MG63 (cell line): ENCODE results near the gene RAB33B. TPM values are rescaled to one million over a fixed set of nuclear protein-coding genes. Genes with fewer than 3 reads are reported as not detected.
"Not testable (repeated sequence)": the region's sequence is repeated elsewhere in the genome, so short reads cannot be mapped to it uniquely, and the experiment has no call there.

Source experiments
- DNase-seq: peaks from one replicate; pipeline ENCODE4 v3.0.0-alpha.2; 2020
- H3K27me3 ChIP-seq: fragments of 250-450 bp; sonication (Bioruptor Pico); 2 replicates; pipeline ENCODE4 v1.5.1; 2020; ENCODE audit warnings: mild to moderate bottlenecking, moderate library complexity
- H3K36me3 ChIP-seq: fragments of 250-450 bp; sonication (Bioruptor Pico); 2 replicates; pipeline ENCODE4 v1.5.1; 2020; ENCODE audit warnings: mild to moderate bottlenecking, moderate library complexity
- H3K4me3 ChIP-seq: fragments of 250-450 bp; sonication (Bioruptor Pico); 2 replicates; pipeline ENCODE4 v1.5.1; 2020; ENCODE audit warnings: mild to moderate bottlenecking, moderate library complexity
- H3K9me3 ChIP-seq: fragments of 250-450 bp; sonication (Bioruptor Pico); 2 replicates; pipeline ENCODE4 v1.5.1; 2020; ENCODE audit warnings: mild to moderate bottlenecking, moderate library complexity
- total RNA-seq: library from RNA; depleted of rRNA; stranded (reverse); fragments of >200 nt; shearing (Covaris generic); gene quantifications from 2 replicates; pipeline ENCODE4 v1.2.3, GENCODE V29; 2014; ENCODE audit warnings: low replicate concordance

The RAB33B gene
- total RNA-seq, 1 experiment from 2014 or later = 5.1 TPM

GRCh38 chr4:139457318-139457717 is 3.4 kb downstream of the RAB33B start:
- DNase-seq = no peak
- no peaks in the 10 kb centered on the region for H3K36me3 ChIP-seq
- no peak overlapping the region for H3K4me3 ChIP-seq
- no peaks in the 10 kb centered on the region for H3K9me3 ChIP-seq
- no peaks in the 10 kb centered on the region for H3K27me3 ChIP-seq

- Histone ChIP-seq H3K27me3 (no peaks in the 10 kb centered on the region), H3K4me3 (no peak overlapping the region), H3K9me3 (no peaks in the 10 kb centered on the region), H3K36me3 (no peaks in the 10 kb centered on the region)
- no peak for DNase-seq
Observed at GRCh38 chr4:139458543-139458942, 4.6 kb downstream of the RAB33B start.

- no peaks in the 10 kb centered on the region for H3K36me3 ChIP-seq
- no peak overlapping the region for H3K4me3 ChIP-seq
- H3K27me3 ChIP-seq = no peaks in the 10 kb centered on the region
- no peaks in the 10 kb centered on the region for H3K9me3 ChIP-seq
- no peak for DNase-seq
Observed at GRCh38 chr4:139458999-139459398, 5.1 kb downstream of the RAB33B start.

- Histone ChIP-seq H3K36me3 (no peaks in the 10 kb centered on the region), H3K27me3 (no peaks in the 10 kb centered on the region), H3K9me3 (no peaks in the 10 kb centered on the region), H3K4me3 (no peak overlapping the region)
- DNase-seq = no peak
Observed at GRCh38 chr4:139460565-139460964, 6.6 kb downstream of the RAB33B start.

- DNase-seq = no peak
- no peak overlapping the region for H3K4me3 ChIP-seq
- H3K27me3 ChIP-seq = no peaks in the 10 kb centered on the region
- no peaks in the 10 kb centered on the region for H3K9me3 ChIP-seq
- no peaks in the 10 kb centered on the region for H3K36me3 ChIP-seq
Observed at GRCh38 chr4:139461022-139461628, 7.2 kb downstream of the RAB33B start.

- H3K9me3 ChIP-seq, H3K4me3 ChIP-seq, H3K36me3 ChIP-seq, H3K27me3 ChIP-seq, DNase-seq: not testable (repeated sequence)
Observed at GRCh38 chr4:139464512-139464911, 10.6 kb downstream of the RAB33B start.

- Histone ChIP-seq H3K4me3 (no peak overlapping the region), H3K27me3 (no peaks in the 10 kb centered on the region)
- no peak for DNase-seq
Observed at GRCh38 chr4:139465922-139466321, 12.0 kb downstream of the RAB33B start.

GRCh38 chr4:139468756-139469155 is 14.8 kb downstream of the RAB33B start:
- DNase-seq, H3K36me3 ChIP-seq, H3K9me3 ChIP-seq, H3K27me3 ChIP-seq, H3K4me3 ChIP-seq: not testable (repeated sequence)

More at GRCh38 chr4:139465922-139466321, 12.0 kb downstream of the RAB33B start:
- Histone ChIP-seq H3K36me3 (no peaks in the 10 kb centered on the region), H3K9me3 (no peaks in the 10 kb centered on the region)

GRCh38 chr4:139469216-139469615 is 15.3 kb downstream of the RAB33B start:
- Histone ChIP-seq H3K4me3 (no peak overlapping the region), H3K27me3 (no peaks in the 10 kb centered on the region), H3K9me3 (no peaks in the 10 kb centered on the region), H3K36me3 (no peaks in the 10 kb centered on the region; the same call in 1 of the 2 replicates)
- no peak for DNase-seq

GRCh38 chr4:139469869-139470268 is 15.9 kb downstream of the RAB33B start:
- no peak overlapping the region for H3K4me3 ChIP-seq
- H3K27me3 ChIP-seq = no peaks in the 10 kb centered on the region
- H3K9me3 ChIP-seq = no peaks in the 10 kb centered on the region
- DNase-seq = no peak
- H3K36me3 ChIP-seq = no peaks in the 10 kb centered on the region; the same call in 1 of the 2 replicates

- DNase-seq = no peak
- H3K9me3 ChIP-seq = no peaks in the 10 kb centered on the region
- H3K36me3 ChIP-seq = no peaks in the 10 kb centered on the region; the same call in 1 of the 2 replicates
- no peaks in the 10 kb centered on the region for H3K27me3 ChIP-seq
- no peak overlapping the region for H3K4me3 ChIP-seq
Observed at GRCh38 chr4:139470295-139470694, 16.4 kb downstream of the RAB33B start.

GRCh38 chr4:139470997-139471665 is 17.2 kb downstream of the RAB33B start:
- H3K27me3 ChIP-seq = no peaks in the 10 kb centered on the region
- no peaks in the 10 kb centered on the region; the same call in 1 of the 2 replicates for H3K36me3 ChIP-seq
- H3K9me3 ChIP-seq = no peaks in the 10 kb centered on the region
- DNase-seq = no peak
- no peak overlapping the region for H3K4me3 ChIP-seq

GRCh38 chr4:139472852-139473251 is 18.9 kb downstream of the RAB33B start:
- Histone ChIP-seq H3K27me3 (no peaks in the 10 kb centered on the region), H3K4me3 (no peak overlapping the region), H3K36me3 (no peaks in the 10 kb centered on the region; the same call in 1 of the 2 replicates), H3K9me3 (no peaks in the 10 kb centered on the region)
- no peak for DNase-seq

- Histone ChIP-seq H3K36me3 (no peaks in the 10 kb centered on the region; the same call in 1 of the 2 replicates), H3K4me3 (no peak overlapping the region), H3K27me3 (no peaks in the 10 kb centered on the region), H3K9me3 (no peaks in the 10 kb centered on the region)
- DNase-seq = no peak
Observed at GRCh38 chr4:139476363-139476762, 22.4 kb downstream of the RAB33B start.

- no peak for DNase-seq
- Histone ChIP-seq H3K36me3 (no peaks in the 10 kb centered on the region), H3K4me3 (no peak overlapping the region), H3K9me3 (no peaks in the 10 kb centered on the region), H3K27me3 (no peaks in the 10 kb centered on the region)
Observed at GRCh38 chr4:139481465-139481864, 27.5 kb downstream of the RAB33B start.

- no peaks in the 10 kb centered on the region for H3K27me3 ChIP-seq
- DNase-seq = no peak
- H3K9me3 ChIP-seq = no peaks in the 10 kb centered on the region
- no peaks in the 10 kb centered on the region for H3K36me3 ChIP-seq
- H3K4me3 ChIP-seq = no peak overlapping the region
Observed at GRCh38 chr4:139483000-139483399, 29.1 kb downstream of the RAB33B start.

- no peaks in the 10 kb centered on the region for H3K9me3 ChIP-seq
- no peak for DNase-seq
- no peak overlapping the region for H3K4me3 ChIP-seq
- H3K36me3 ChIP-seq = no peaks in the 10 kb centered on the region
- H3K27me3 ChIP-seq = no peaks in the 10 kb centered on the region
Observed at GRCh38 chr4:139484783-139485311, 30.9 kb downstream of the RAB33B start.

GRCh38 chr4:139488442-139488841 is 34.5 kb downstream of the RAB33B start:
- DNase-seq = no peak
- H3K27me3 ChIP-seq = no peaks in the 10 kb centered on the region
- no peaks in the 10 kb centered on the region for H3K36me3 ChIP-seq
- H3K4me3 ChIP-seq = no peak overlapping the region
- H3K9me3 ChIP-seq = no peaks in the 10 kb centered on the region
